HuH-7.5 (cell line): ENCODE measurements around the gene COPE.

Source experiments
- DNase-seq: peaks from one replicate; pipeline ENCODE4 v3.0.0; 2011; ENCODE audit warnings: low spot score

COPE gene

GRCh38 chr19:18894254-18895037 is 24.7 kb downstream of the COPE start:
- DNase-seq = no peak

- no peak for DNase-seq
Observed at GRCh38 chr19:18893587-18894253, 25.5 kb downstream of the COPE start.

GRCh38 chr19:18889949-18890745 is 29.0 kb downstream of the COPE start:
- no peak for DNase-seq

- no peak for DNase-seq
Observed at GRCh38 chr19:18886972-18887371, 32.2 kb downstream of the COPE start.

DNA sequence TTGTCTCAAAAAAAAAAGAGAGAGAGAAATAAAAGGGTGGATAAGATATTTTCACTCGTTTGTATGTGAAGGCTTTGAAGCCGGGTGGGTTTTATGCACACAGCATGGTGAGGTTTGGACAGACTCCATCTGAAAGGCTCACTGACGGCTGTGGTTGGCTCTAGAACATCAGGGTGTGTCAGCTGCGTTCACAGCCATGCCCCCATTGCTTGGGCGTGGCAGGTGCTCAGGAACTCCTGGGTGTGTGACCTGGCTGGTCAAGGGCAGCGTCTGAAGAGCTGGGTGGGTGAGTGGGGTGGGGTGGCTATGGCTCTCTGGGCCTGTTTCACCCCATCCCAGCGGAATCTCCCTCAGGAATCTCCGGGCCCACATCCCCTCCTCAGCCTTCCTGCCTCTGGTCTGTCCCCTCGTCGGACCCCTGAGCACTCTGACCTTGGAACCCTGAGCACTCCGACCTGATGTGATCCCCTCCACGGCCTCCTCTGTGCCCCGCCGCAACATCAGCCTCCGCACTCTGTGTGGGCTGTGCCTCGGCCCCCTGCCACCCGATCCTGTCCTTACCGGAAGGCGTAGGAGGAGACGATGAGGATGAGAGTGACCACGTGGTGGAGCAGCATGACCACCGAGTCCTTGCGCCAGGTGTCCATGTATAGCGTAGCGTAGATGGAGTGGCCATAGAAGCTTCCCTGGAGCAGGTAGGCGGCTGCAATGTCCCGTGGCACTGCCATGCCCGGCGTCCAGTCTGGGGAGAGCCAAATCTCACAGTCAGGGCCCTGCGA is 35.5 kb downstream of the COPE start:
- no peak for DNase-seq

DNA sequence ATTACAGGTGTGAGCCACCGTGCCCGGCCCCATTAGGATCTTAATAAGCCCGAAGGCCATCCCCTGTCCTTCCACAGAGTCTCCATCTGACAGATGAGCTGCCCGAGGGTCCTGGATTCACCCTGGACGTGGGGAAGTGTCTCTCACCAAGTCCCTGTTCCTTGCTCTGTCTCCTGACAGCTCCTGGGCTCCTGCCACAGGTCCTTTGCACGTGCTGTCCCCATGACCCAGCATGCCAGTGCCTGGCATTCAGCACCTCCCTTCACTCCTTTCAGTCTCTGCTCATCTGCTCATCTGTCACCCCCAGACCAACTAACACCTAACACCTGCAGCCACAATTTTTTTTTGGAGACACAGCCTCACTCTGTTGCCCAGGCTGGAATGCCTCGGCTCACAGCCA is 37.7 kb downstream of the COPE start:
- no peak for DNase-seq

DNA sequence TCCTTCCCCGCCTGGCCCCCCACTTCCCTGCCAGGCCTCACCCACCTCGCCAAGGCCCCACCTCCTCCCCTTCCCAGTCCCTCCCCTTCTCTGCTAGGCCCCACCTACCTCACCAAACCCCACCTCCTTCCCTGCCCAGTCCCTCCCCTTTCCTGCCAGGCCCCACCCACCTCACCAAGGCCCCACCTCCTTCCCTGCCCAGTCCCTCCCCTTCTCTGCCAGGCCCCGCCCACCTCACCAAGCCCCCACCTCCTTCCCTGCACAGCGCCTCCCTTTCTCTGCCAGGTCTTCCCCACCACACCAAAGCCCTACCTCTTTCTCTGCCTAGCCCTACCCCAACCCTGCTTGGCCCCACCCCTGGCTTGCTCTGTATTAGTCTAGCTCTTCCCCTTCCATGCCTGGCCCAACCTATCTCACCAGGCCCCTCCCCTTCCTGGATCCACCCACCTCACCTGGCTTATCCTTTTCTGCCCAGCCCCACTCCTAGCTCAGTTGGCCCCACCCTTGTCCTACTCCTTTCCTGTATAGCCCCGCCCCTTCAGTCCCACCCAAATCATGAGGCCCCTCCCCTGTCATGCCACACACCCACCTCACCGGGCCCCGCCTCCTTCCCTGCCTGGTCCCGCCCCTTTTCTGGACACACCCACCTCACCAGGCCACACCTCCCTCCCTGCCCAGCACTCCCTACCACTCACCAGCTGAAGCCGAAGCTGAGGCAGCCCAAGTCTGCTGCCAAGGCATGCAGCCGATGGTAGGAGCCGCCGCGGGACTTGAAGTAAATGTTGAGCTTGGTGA is 39.4 kb downstream of the COPE start:
- DNase-seq = no peak

DNA sequence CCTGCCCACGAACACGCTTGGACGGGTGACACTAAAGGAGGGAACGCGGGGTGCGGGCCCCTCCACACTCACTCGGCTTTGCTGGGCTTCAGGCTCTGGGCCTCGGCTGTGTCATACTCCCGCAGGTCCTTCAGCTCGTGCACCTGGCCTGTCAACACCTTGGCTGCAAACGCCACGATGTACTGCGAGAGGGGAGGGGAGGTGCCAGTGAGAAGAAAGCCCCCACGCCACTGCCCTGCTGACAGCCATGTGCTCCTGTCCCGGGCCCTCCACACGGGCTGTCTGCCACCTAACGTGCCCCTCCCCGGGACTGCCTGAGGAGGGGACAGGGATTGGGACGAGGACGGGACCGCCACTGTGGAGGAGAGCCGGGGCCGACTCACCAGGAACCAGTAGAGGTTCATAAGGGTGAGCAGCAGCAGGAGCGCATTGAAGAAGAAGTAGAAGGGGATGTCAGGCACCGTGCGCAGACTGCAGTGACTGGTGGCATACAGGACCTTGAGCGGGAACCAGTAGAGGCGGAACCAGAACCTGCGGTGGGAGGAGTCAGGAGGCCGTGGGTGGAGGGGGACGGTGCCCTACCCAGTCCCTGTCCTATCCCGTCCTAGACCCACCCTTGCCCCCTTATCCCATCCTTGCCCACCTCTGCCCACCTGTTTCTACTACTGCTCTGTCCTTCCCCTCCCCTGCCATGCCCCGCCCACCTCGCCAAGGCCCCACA is 40.2 kb downstream of the COPE start:
- no peak for DNase-seq

GRCh38 chr19:18878058-18878797 is 41.0 kb downstream of the COPE start:
- DNase-seq = no peak

- DNase-seq = no peak
Observed at GRCh38 chr19:18876865-18877264, 42.3 kb downstream of the COPE start.

DNA sequence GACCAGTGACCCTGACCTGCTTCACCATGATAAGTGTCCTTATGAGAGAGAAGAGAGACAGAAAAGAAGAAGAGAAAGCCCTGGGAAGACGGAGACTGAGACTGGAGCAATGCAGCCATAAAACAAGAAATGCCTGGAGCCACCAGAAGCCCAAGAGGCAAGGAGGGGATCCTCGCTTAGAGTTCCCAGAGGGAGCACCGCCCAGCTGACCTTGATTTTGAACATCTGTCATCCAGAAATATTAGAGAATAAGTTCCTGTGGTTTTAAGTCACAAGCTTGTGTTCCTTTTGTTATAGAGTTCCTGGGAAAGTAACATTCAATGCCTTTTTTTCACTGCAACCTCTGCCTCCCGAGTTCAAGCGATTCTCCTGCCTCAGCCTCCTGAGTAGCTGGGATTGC is 43.5 kb downstream of the COPE start:
- DNase-seq = no peak

DNA sequence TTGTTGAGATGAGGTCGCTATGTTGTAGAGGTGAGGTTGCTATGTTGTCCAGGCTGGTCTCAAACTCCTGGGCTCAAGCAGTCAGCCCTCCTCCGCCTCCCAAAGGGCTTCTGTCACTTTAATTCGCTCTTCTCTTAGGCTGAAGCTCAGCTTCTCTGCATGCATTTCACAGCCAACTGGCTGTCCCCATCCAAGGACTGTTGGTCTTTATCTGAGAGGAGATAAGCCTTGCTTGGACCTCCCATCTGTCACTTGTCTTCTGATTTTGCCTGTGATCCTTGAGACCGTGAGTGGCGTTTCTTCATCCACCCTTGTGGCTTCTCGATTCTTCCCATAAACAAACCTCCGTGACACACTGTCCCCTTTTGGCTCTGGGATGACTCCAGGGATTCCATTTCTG is 47.6 kb downstream of the COPE start:
- DNase-seq = no peak

- no peak for DNase-seq
Observed at GRCh38 chr19:18870531-18871172, 48.5 kb downstream of the COPE start.

DNA sequence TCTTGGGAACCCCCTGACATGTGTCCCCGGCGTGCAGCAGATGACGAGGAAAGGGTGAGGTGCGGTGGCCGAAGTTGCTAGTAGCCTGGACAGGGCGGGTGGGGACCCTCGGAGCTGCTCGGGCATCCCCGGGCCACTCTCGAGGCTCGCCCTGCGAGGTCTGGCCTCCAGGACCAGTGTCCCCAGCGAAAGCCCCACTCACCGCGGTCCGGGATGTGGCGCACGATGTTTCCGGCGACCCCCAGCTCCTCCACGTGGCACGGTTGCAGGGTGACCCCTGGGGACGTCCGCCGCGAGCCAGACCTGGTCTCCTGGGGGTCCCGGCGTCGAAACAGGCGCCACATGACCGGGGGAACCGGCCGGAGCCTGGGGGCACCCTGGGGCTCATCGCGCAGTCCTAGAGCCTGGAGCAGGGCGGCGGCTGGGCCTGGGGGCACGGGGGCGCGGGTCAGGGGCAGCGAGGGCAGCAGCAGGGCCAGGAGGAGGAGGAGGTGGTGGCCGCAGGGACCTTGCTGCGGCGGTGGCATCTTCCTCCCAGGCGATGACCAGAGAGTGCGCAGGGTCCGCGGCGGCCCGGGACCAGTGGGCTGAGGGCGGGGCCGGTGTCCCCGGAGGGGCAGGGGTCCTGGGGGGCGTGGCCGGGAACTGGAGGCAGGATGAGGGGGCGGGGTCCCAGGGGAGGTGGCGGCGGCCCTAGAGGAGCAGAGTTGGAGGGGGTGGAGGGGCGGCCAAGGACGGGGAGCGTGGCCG is 49.2 kb downstream of the COPE start:
- DNase-seq = no peak

DNA sequence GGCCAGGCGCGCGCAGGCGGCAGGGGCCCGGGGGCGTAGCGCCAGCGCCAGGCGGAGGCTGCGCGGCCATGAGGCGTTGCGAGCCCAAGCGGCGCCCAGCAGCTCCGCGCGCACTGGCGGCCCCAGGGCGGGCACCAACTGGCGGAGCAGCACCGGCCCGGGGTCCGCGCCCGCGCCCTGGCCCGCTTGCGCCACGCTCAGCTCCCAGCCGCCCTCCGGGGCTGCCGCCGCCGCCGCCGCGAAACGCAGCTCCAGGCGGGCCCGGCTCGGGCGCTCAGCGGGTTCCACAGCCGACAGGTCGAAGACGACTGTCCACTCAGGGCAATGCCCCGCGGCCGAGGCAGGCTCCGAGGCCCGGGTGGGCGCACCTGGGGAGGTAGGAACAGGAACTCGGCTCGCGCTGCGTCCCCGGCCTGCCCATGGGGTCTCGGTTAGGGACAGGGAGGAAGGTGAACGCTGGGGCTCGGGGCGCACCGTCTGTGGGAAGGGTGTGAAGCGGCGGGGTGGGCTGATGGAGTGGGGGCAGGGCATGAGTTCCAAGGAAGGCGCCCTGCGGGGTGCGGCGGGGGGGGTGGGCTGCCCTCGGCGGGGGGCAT is 50.1 kb downstream of the COPE start:
- no peak for DNase-seq

- DNase-seq = no peak
Observed at GRCh38 chr19:18868380-18869022, 50.7 kb downstream of the COPE start.

GRCh38 chr19:18867751-18868150 is 51.4 kb downstream of the COPE start:
- no peak for DNase-seq

GRCh38 chr19:18867199-18867598 is 52.0 kb downstream of the COPE start:
- no peak for DNase-seq
